ENCODE results near the gene ZMIZ1.

Gene ZMIZ1

GRCh38 chr10:79357180-79357579, 288.4 kb downstream of the ZMIZ1 start:
- peaks cover 51% of the 10 kb centered on the region for H3K36me3 Mint-ChIP-seq (ENCODE audit: low read depth)
- H3K27me3 Mint-ChIP-seq: no peaks in the 10 kb centered on the region
- H3K4me3 Mint-ChIP-seq: no peak overlapping the region
- intact Hi-C loops (cut with micrococcal nuclease): no loop called here
- H3K27ac Mint-ChIP-seq: no peak overlapping the region
- no peaks in the 10 kb centered on the region for H3K9me3 Mint-ChIP-seq
- peaks cover 41% of the 10 kb centered on the region for H3K4me1 Mint-ChIP-seq (ENCODE audit: low read depth)

- intact Hi-C loops (cut with micrococcal nuclease): no loop called here
- peaks cover 27% of the 10 kb centered on the region for H3K4me1 Mint-ChIP-seq (ENCODE audit: low read depth)
- H3K36me3 Mint-ChIP-seq (ENCODE audit: low read depth): peaks cover 35% of the 10 kb centered on the region
- H3K27ac Mint-ChIP-seq: no peak overlapping the region
- H3K9me3 Mint-ChIP-seq: no peaks in the 10 kb centered on the region
- no peaks in the 10 kb centered on the region for H3K27me3 Mint-ChIP-seq
- H3K4me3 Mint-ChIP-seq: no peak overlapping the region
Measured at GRCh38 chr10:79358811-79359210, 290.0 kb downstream of the ZMIZ1 start.

- Mint-ChIP-seq H3K4me1 (ENCODE audit: low read depth) (peaks cover 15% of the 10 kb centered on the region), H3K27me3 (no peaks in the 10 kb centered on the region), H3K27ac (no peak overlapping the region), H3K36me3 (ENCODE audit: low read depth) (peaks cover 23% of the 10 kb centered on the region), H3K9me3 (no peaks in the 10 kb centered on the region), H3K4me3 (no peak overlapping the region)
- intact Hi-C loops (cut with micrococcal nuclease): no loop called here
Measured at GRCh38 chr10:79359816-79360498, 291.2 kb downstream of the ZMIZ1 start.

- Mint-ChIP-seq H3K4me3 (no peak overlapping the region), H3K27me3 (no peaks in the 10 kb centered on the region), H3K36me3 (ENCODE audit: low read depth) (peaks cover 16% of the 10 kb centered on the region), H3K27ac (no peak overlapping the region), H3K4me1 (ENCODE audit: low read depth) (peaks cover 8% of the 10 kb centered on the region), H3K9me3 (no peaks in the 10 kb centered on the region)
- intact Hi-C loops (cut with micrococcal nuclease): no loop called here
Measured at GRCh38 chr10:79360499-79361342, 292.0 kb downstream of the ZMIZ1 start.

- Mint-ChIP-seq H3K4me1 (ENCODE audit: low read depth) (no peaks in the 10 kb centered on the region), H3K27ac (no peak overlapping the region), H3K4me3 (no peak overlapping the region), H3K36me3 (ENCODE audit: low read depth) (peaks cover 12% of the 10 kb centered on the region), H3K9me3 (no peaks in the 10 kb centered on the region), H3K27me3 (peaks cover 2% of the 10 kb centered on the region)
- intact Hi-C loops (cut with micrococcal nuclease): no loop called here
Measured at GRCh38 chr10:79361726-79362397, 293.1 kb downstream of the ZMIZ1 start.

All from dendritic cell treated with granulocyte-macrophage colony-stimulating factor and Interleukin-4, amounts not matched to agents 40 ng/mL and 50 ng/mL, for 4 days (primary cell).